ENCODE measurements around the gene LRRC4C. TPM values are rescaled to one million over a fixed set of nuclear protein-coding genes. Genes with fewer than 3 reads are reported as not detected.

Gene LRRC4C
- total and polyA plus RNA-seq, 2 donors (not counting 1 experiment from before 2014, with no cell fraction given), result under 0.01 to 0.02 TPM

- Histone ChIP-seq H3K27ac (ENCODE audit: insufficient read depth, low read length) (no peak overlapping the region), H3K27me3 (ENCODE audit: control insufficient read depth, insufficient read depth, low read length) (no peaks in the 10 kb centered on the region), H4K20me1 (ENCODE audit: control insufficient read depth, extremely low read depth, insufficient read depth, low read length) (no peaks in the 10 kb centered on the region), H3K4me3 (replicated peaks in 1 of 4; ENCODE audit: control extremely low read depth in 1 of 4, insufficient read depth in 1 of 4, low read depth in 3 of 4, low read length in 4 of 4) (no peak overlapping the region), H3K4me2 (ENCODE audit: extremely low read depth, insufficient read depth, low read length) (no peak overlapping the region), H3K9me3 (ENCODE audit: control insufficient read depth, insufficient read depth, low read depth, low read length) (no peaks in the 10 kb centered on the region), H3K4me1 (ENCODE audit: control insufficient read depth, extremely low read depth, insufficient read depth, low read length) (no peaks in the 10 kb centered on the region), H3K79me2 (ENCODE audit: control insufficient read depth, insufficient read depth, low read length) (no peaks in the 10 kb centered on the region), H3K36me3 (ENCODE audit: control insufficient read depth, insufficient read depth, low read length) (no peaks in the 10 kb centered on the region), H3K9ac (ENCODE audit: insufficient read depth, low read length) (no peak overlapping the region), H2AFZ (ENCODE audit: low read length) (no peak overlapping the region)
- TF ChIP-seq EZH2 (IDR thresholded peaks at IDR 0.05; ENCODE audit: low read length, missing control alignments) (no peak), CTCF (conservative IDR thresholded peaks at IDR 0.05 in 1 of 2, IDR thresholded peaks at IDR 0.05 in 1 of 2; ENCODE audit: low read depth in 1 of 2, low read length in 2 of 2) (no peak)
- DNase-seq (ENCODE audit: low read depth in 2 of 2), result no peak
Observed at GRCh38 chr11:40294349-40294735, 1165.1 kb downstream of the LRRC4C start.

GRCh38 chr11:40293655-40294348 lies 1165.7 kb downstream of the LRRC4C start:
- Histone ChIP-seq H3K36me3 (ENCODE audit: control insufficient read depth, insufficient read depth, low read length) (no peaks in the 10 kb centered on the region), H3K27ac (ENCODE audit: insufficient read depth, low read length) (peak overlapping the region; percentile 68)

More at GRCh38 chr11:40293655-40294348, 1165.7 kb downstream of the LRRC4C start:
- peak overlapping the region; percentile 99 for H2AFZ ChIP-seq (ENCODE audit: low read length)
- H4K20me1 ChIP-seq (ENCODE audit: control insufficient read depth, extremely low read depth, insufficient read depth, low read length), result no peaks in the 10 kb centered on the region
- TF ChIP-seq CTCF (conservative IDR thresholded peaks at IDR 0.05 in 1 of 2, IDR thresholded peaks at IDR 0.05 in 1 of 2; ENCODE audit: low read depth in 1 of 2, low read length in 2 of 2), result peak; percentile 95 to 96
- no peak for TF ChIP-seq EZH2 (IDR thresholded peaks at IDR 0.05; ENCODE audit: low read length, missing control alignments)
- H3K9me3 ChIP-seq (ENCODE audit: control insufficient read depth, insufficient read depth, low read depth, low read length), result no peaks in the 10 kb centered on the region
- peak overlapping the region; percentile 88 for H3K4me2 ChIP-seq (ENCODE audit: extremely low read depth, insufficient read depth, low read length)
- H3K9ac ChIP-seq (ENCODE audit: insufficient read depth, low read length), result peak overlapping the region; percentile 9
- DNase-seq (ENCODE audit: low read depth in 2 of 2), result peak; percentile 94 to 96
- H3K4me1 ChIP-seq (ENCODE audit: control insufficient read depth, extremely low read depth, insufficient read depth, low read length), result no peaks in the 10 kb centered on the region
- H3K27me3 ChIP-seq (ENCODE audit: control insufficient read depth, insufficient read depth, low read length), result no peaks in the 10 kb centered on the region
- H3K4me3 ChIP-seq (replicated peaks in 1 of 4; ENCODE audit: control extremely low read depth in 1 of 4, insufficient read depth in 1 of 4, low read depth in 3 of 4, low read length in 4 of 4), result peak overlapping the region; percentile 61 to 84 (median 76)
- H3K79me2 ChIP-seq (ENCODE audit: control insufficient read depth, insufficient read depth, low read length), result no peaks in the 10 kb centered on the region

Data from fibroblast of lung (primary cell).